ENCODE data around the gene ERCC4. TPM values are rescaled to one million over a fixed set of nuclear protein-coding genes. Genes with fewer than 3 reads are reported as not detected.

The ERCC4 gene
- total RNA-seq, 1 donor from 2014 or later, result 7.3 TPM

- intact Hi-C loops (cut with micrococcal nuclease), result no loop called here
- no peak for ATAC-seq
- no peak for DNase-seq
These were observed 12.5 kb upstream of the ERCC4 start for GRCh38 chr16:13907431-13907830.

GRCh38 chr16:13909069-13909468 lies 10.9 kb upstream of the ERCC4 start:
- ATAC-seq (no peak), DNase-seq (no peak)
- intact Hi-C loops (cut with micrococcal nuclease), result no loop called here

- ATAC-seq (peak; percentile 96), DNase-seq (peak; percentile 73)
- intact Hi-C loops (cut with micrococcal nuclease), result no loop called here
These were observed 10.1 kb upstream of the ERCC4 start for GRCh38 chr16:13909872-13910303.

- ATAC-seq (no peak), DNase-seq (no peak)
- intact Hi-C loops (cut with micrococcal nuclease), result no loop called here
These were observed 8.6 kb upstream of the ERCC4 start for GRCh38 chr16:13911306-13911705.

- no peak for ATAC-seq
- intact Hi-C loops (cut with micrococcal nuclease), result no loop called here
- no peak for DNase-seq
These were observed 8.1 kb upstream of the ERCC4 start for GRCh38 chr16:13911871-13912270.

- ATAC-seq, result no peak
- DNase-seq, result no peak
- intact Hi-C loops (cut with micrococcal nuclease), result no loop called here
These were observed 7.1 kb upstream of the ERCC4 start for GRCh38 chr16:13912891-13913290.

- intact Hi-C loops (cut with micrococcal nuclease), result no loop called here
- ATAC-seq (peak; percentile 6), DNase-seq (no peak)
These were observed 6.3 kb upstream of the ERCC4 start for GRCh38 chr16:13913374-13914292.

GRCh38 chr16:13915033-13915635 lies 4.8 kb upstream of the ERCC4 start:
- intact Hi-C loops (cut with micrococcal nuclease), result no loop called here
- ATAC-seq, result no peak
- DNase-seq, result no peak

GRCh38 chr16:13919330-13919682 lies 648 bp upstream of the ERCC4 start:
- peak; percentile 47 for ATAC-seq
- DNase-seq, result no peak
- intact Hi-C loops (cut with micrococcal nuclease), result no loop called here

- no peak for ATAC-seq
- no peak for DNase-seq
- intact Hi-C loops (cut with micrococcal nuclease), result loop anchor here (10.0 kb wide), 3 partner anchors 74 to 324 kb away; no protein-coding TSS in a partner anchor
These were observed 510 bp downstream of the ERCC4 start for GRCh38 chr16:13920510-13920818.

GRCh38 chr16:13921328-13921727 lies 1.4 kb downstream of the ERCC4 start:
- ATAC-seq, result no peak
- intact Hi-C loops (cut with micrococcal nuclease), result loop anchor here (10.0 kb wide), 3 partner anchors 73 to 323 kb away; no protein-coding TSS in a partner anchor
- no peak for DNase-seq

- ATAC-seq (no peak), DNase-seq (no peak)
- intact Hi-C loops (cut with micrococcal nuclease), result loop anchor here (10.0 kb wide), 3 partner anchors 71 to 321 kb away; no protein-coding TSS in a partner anchor
These were observed 3.8 kb downstream of the ERCC4 start for GRCh38 chr16:13923703-13924298.

GRCh38 chr16:13926464-13926863 lies 6.5 kb downstream of the ERCC4 start:
- ATAC-seq, result no peak
- intact Hi-C loops (cut with micrococcal nuclease), result loop anchor here (10.0 kb wide), 3 partner anchors 68 to 318 kb away; no protein-coding TSS in a partner anchor
- DNase-seq, result no peak

- intact Hi-C loops (cut with micrococcal nuclease), result loop anchor here (10.0 kb wide), 3 partner anchors 68 to 318 kb away; no protein-coding TSS in a partner anchor
- DNase-seq (no peak), ATAC-seq (no peak)
These were observed 6.9 kb downstream of the ERCC4 start for GRCh38 chr16:13926891-13927290.

- DNase-seq, result no peak
- ATAC-seq, result no peak
- intact Hi-C loops (cut with micrococcal nuclease), result loop anchor here (10.0 kb wide), 3 partner anchors 66 to 316 kb away; no protein-coding TSS in a partner anchor
These were observed 8.7 kb downstream of the ERCC4 start for GRCh38 chr16:13928646-13929045.

GRCh38 chr16:13931845-13932244 lies 11.9 kb downstream of the ERCC4 start:
- DNase-seq (no peak), ATAC-seq (no peak)
- intact Hi-C loops (cut with micrococcal nuclease), result loop anchor here (10.0 kb wide), 1 partner anchor 263 kb away; no protein-coding TSS in a partner anchor

GRCh38 chr16:13935408-13935807 lies 15.5 kb downstream of the ERCC4 start:
- no peak for ATAC-seq
- DNase-seq, result no peak
- intact Hi-C loops (cut with micrococcal nuclease), result loop anchor here (10.0 kb wide), 1 partner anchor 259 kb away; no protein-coding TSS in a partner anchor

GRCh38 chr16:13936155-13936554 lies 16.2 kb downstream of the ERCC4 start:
- DNase-seq (no peak), ATAC-seq (no peak)
- intact Hi-C loops (cut with micrococcal nuclease), result loop anchor here (10.0 kb wide), 1 partner anchor 259 kb away; no protein-coding TSS in a partner anchor

- no peak for DNase-seq
- intact Hi-C loops (cut with micrococcal nuclease), result loop anchor here (10.0 kb wide), 1 partner anchor 258 kb away; no protein-coding TSS in a partner anchor
- ATAC-seq, result peak; percentile 53
These were observed 16.7 kb downstream of the ERCC4 start for GRCh38 chr16:13936596-13937081.

All from left ventricle myocardium superior (tissue), 1 donor.